DOHH2 (cell line): Measurements from ENCODE around the gene ZC3H12C.

Source experiments
- H3F3A ChIP-seq: fragments of 200-600 bp; sonication (generic), shearing (Covaris generic); 2 replicates; pipeline ENCODE4 v1.6.0; 2016; ENCODE audit warnings: antibody characterized with exemption, mild to moderate bottlenecking; ENCODE audit not compliant: control insufficient read depth, insufficient read depth
- H3K27ac ChIP-seq: fragments of 200-600 bp; sonication (generic); 2 replicates; pipeline ENCODE4 v1.5.1; 2014; ENCODE audit warnings: low read depth, mild to moderate bottlenecking, low read length, moderate library complexity
- H3K27me3 ChIP-seq: fragments of 200-600 bp; sonication (generic); 2 replicates; pipeline ENCODE4 v1.6.1; 2014; ENCODE audit warnings: mild to moderate bottlenecking, low read length, mixed read lengths; ENCODE audit not compliant: control insufficient read depth
- H3K36me3 ChIP-seq: fragments of 200-600 bp; sonication (generic); 2 replicates; pipeline ENCODE4 v1.6.1; 2014; ENCODE audit warnings: mild to moderate bottlenecking, low read length, moderate library complexity, mixed read lengths; ENCODE audit not compliant: control insufficient read depth
- H3K4me1 ChIP-seq: fragments of 200-600 bp; sonication (generic); 2 replicates; pipeline ENCODE4 v1.6.1; 2014; ENCODE audit warnings: mild to moderate bottlenecking, low read length, mixed read lengths; ENCODE audit not compliant: control insufficient read depth
- H3K4me2 ChIP-seq: fragments of 200-600 bp; sonication (generic); 2 replicates; pipeline ENCODE4 v1.6.0; 2014; ENCODE audit warnings: mild to moderate bottlenecking, low read length, moderate library complexity
- H3K4me3 ChIP-seq: fragments of 200-600 bp; sonication (generic); 2 replicates; pipeline ENCODE4 v1.5.1; 2014; ENCODE audit warnings: mild to moderate bottlenecking, low read length, mixed read lengths
- H3K79me2 ChIP-seq: fragments of 200-600 bp; sonication (generic); 2 replicates; pipeline ENCODE4 v1.6.1; 2014; ENCODE audit warnings: mild to moderate bottlenecking, low read length, mixed read lengths; ENCODE audit not compliant: control insufficient read depth
- H3K9me2 ChIP-seq: fragments of 200-600 bp; sonication (generic); replicated peaks from 2 replicates; pipeline ENCODE4 v1.6.1; 2014; ENCODE audit warnings: mild to moderate bottlenecking, low read length, mixed read lengths; ENCODE audit not compliant: control insufficient read depth
- H3K9me3 ChIP-seq: fragments of 200-600 bp; sonication (generic); 2 replicates; pipeline ENCODE4 v1.6.1; 2014; ENCODE audit warnings: antibody characterized with exemption, low read length, mixed read lengths; ENCODE audit not compliant: control insufficient read depth, insufficient read depth
- H4K20me1 ChIP-seq: fragments of 200-600 bp; sonication (generic); 2 replicates; pipeline ENCODE4 v1.6.0; 2014; ENCODE audit warnings: low read depth, mild to moderate bottlenecking, antibody characterized with exemption, low read length, moderate library complexity; ENCODE audit not compliant: control insufficient read depth, insufficient read depth
- EZH2phosphoT487 ChIP-seq: fragments of 200-600 bp; sonication (generic); IDR thresholded peaks from 2 replicates; pipeline ENCODE4 v1.6.1; 2017; ENCODE audit warnings: borderline replicate concordance, mild to moderate bottlenecking, antibody characterized with exemption, low read length, moderate library complexity, mixed read lengths
- TF ChIP-seq, protein P1 (sequence below): fragments of 200-600 bp; sonication (generic); IDR thresholded peaks from one replicate; pipeline ENCODE4 v1.5.1; 2014; ENCODE audit warnings: antibody characterized with exemption, mild to moderate bottlenecking, low read depth, low read length; ENCODE audit not compliant: poor library complexity, severe bottlenecking

Gene ZC3H12C

GRCh38 chr11:110085255-110085838 lies 7.8 kb upstream of the ZC3H12C start:
- H3K9me3 ChIP-seq = no peaks in the 10 kb centered on the region
- H3K4me3 ChIP-seq = no peak overlapping the region
- H3K36me3 ChIP-seq = no peaks in the 10 kb centered on the region
- H3F3A ChIP-seq = no peaks in the 10 kb centered on the region
- H3K4me1 ChIP-seq = no peaks in the 10 kb centered on the region
- H4K20me1 ChIP-seq = no peaks in the 10 kb centered on the region
- no peak overlapping the region for H3K27ac ChIP-seq
- TF ChIP-seq EZH2phosphoT487 = no peak
- TF ChIP-seq, protein P1, sequence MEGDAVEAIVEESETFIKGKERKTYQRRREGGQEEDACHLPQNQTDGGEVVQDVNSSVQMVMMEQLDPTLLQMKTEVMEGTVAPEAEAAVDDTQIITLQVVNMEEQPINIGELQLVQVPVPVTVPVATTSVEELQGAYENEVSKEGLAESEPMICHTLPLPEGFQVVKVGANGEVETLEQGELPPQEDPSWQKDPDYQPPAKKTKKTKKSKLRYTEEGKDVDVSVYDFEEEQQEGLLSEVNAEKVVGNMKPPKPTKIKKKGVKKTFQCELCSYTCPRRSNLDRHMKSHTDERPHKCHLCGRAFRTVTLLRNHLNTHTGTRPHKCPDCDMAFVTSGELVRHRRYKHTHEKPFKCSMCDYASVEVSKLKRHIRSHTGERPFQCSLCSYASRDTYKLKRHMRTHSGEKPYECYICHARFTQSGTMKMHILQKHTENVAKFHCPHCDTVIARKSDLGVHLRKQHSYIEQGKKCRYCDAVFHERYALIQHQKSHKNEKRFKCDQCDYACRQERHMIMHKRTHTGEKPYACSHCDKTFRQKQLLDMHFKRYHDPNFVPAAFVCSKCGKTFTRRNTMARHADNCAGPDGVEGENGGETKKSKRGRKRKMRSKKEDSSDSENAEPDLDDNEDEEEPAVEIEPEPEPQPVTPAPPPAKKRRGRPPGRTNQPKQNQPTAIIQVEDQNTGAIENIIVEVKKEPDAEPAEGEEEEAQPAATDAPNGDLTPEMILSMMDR = no peak
- H3K79me2 ChIP-seq = no peaks in the 10 kb centered on the region
- peaks cover 8% of the 10 kb centered on the region; the same call in 1 of the 2 replicates for H3K27me3 ChIP-seq
- H3K9me2 ChIP-seq = no peaks in the 10 kb centered on the region
- H3K4me2 ChIP-seq = no peak overlapping the region

- no peaks in the 10 kb centered on the region for H3K4me1 ChIP-seq
- no peaks in the 10 kb centered on the region for H3K36me3 ChIP-seq
- no peaks in the 10 kb centered on the region for H3F3A ChIP-seq
- no peaks in the 10 kb centered on the region for H3K9me3 ChIP-seq
- TF ChIP-seq, protein P1 = no peak
- TF ChIP-seq EZH2phosphoT487 = no peak
- no peaks in the 10 kb centered on the region for H4K20me1 ChIP-seq
- H3K9me2 ChIP-seq = no peaks in the 10 kb centered on the region
- no peaks in the 10 kb centered on the region for H3K79me2 ChIP-seq
- no peak overlapping the region for H3K27ac ChIP-seq
- no peak overlapping the region for H3K4me2 ChIP-seq
- H3K27me3 ChIP-seq = peaks cover 9% of the 10 kb centered on the region
- no peak overlapping the region for H3K4me3 ChIP-seq
Measured at GRCh38 chr11:110086892-110087309, 6.3 kb upstream of the ZC3H12C start.

GRCh38 chr11:110087812-110088534 lies 5.2 kb upstream of the ZC3H12C start:
- H3K4me1 ChIP-seq = no peaks in the 10 kb centered on the region
- H4K20me1 ChIP-seq = no peaks in the 10 kb centered on the region
- H3K79me2 ChIP-seq = no peaks in the 10 kb centered on the region
- H3K27me3 ChIP-seq = peaks cover 16% of the 10 kb centered on the region
- H3K9me2 ChIP-seq = no peaks in the 10 kb centered on the region
- H3K27ac ChIP-seq = no peak overlapping the region
- no peaks in the 10 kb centered on the region for H3F3A ChIP-seq
- H3K36me3 ChIP-seq = no peaks in the 10 kb centered on the region
- no peak overlapping the region for H3K4me3 ChIP-seq
- H3K4me2 ChIP-seq = no peak overlapping the region
- no peak for TF ChIP-seq EZH2phosphoT487
- TF ChIP-seq, protein P1 = no peak
- 0 out of 2 replicates have a peak, but pooled peaks cover 5% of the 10 kb centered on the region for H3K9me3 ChIP-seq
